Tibial nerve (tissue), 4 donors: ENCODE data around the gene SORBS1. TPM values are rescaled to one million over a fixed set of nuclear protein-coding genes. Genes with fewer than 3 reads are reported as not detected.

ENCODE experiments used
- DNase-seq, 2 donors: peaks; one replicate each; pipeline ENCODE4 v3.0.0-alpha.2; 2019; ENCODE audit warnings: low spot score in 2 of 2
- H3K27ac ChIP-seq, 4 donors: fragments of 200-600 bp; sonication (generic) in 3 of 4; one replicate each; pipeline ENCODE4 v1.5.1; 2017 to 2019; ENCODE audit warnings: mild to moderate bottlenecking in 1 of 4
- H3K27me3 ChIP-seq, 2 donors: fragments of 200-600 bp; sonication (generic) in 1 of 2; one replicate each; pipeline versions ENCODE4 v1.5.1 to v1.6.0; 2017 to 2019
- H3K36me3 ChIP-seq, 3 donors: fragments of 200-600 bp; sonication (generic); one replicate each; pipeline ENCODE4 v1.5.1; 2018 to 2019
- H3K4me1 ChIP-seq, 4 donors: fragments of 200-600 bp; sonication (generic) in 3 of 4; one replicate each; pipeline ENCODE4 v1.5.1; 2017 to 2019
- H3K4me3 ChIP-seq, 4 donors: fragments of 200-600 bp; sonication (generic) in 3 of 4; one replicate each; pipeline ENCODE4 v1.5.1; 2017 to 2019; ENCODE audit warnings: mild to moderate bottlenecking in 1 of 4, moderate library complexity in 1 of 4
- H3K9me3 ChIP-seq, 4 donors: fragments of 200-600 bp; sonication (generic) in 3 of 4; one replicate each; pipeline ENCODE4 v1.5.1; 2017 to 2019
- CTCF ChIP-seq, 5 experiments: fragments of 200-600 bp in 3 of 5; fragments of 450-650 bp in 2 of 5; sonication (generic) in 3 of 5; IDR thresholded peaks; one replicate each; pipeline ENCODE4 v1.5.1; 2016 to 2019; ENCODE audit warnings: antibody characterized with exemption in 5 of 5, mild to moderate bottlenecking in 3 of 5, moderate library complexity in 2 of 5
- EP300 ChIP-seq, 2 donors: sonication (generic); formaldehyde crosslinking; IDR thresholded peaks; one replicate each; pipeline ENCODE4 v1.6.1; 2017; ENCODE audit warnings: antibody characterized with exemption in 2 of 2, mild to moderate bottlenecking in 1 of 2
- POLR2A ChIP-seq, 2 donors: fragments of 450-650 bp; IDR thresholded peaks; one replicate each; pipeline ENCODE4 v1.6.1; 2017; ENCODE audit warnings: antibody characterized with exemption in 2 of 2, mild to moderate bottlenecking in 2 of 2, moderate library complexity in 2 of 2
- WGBS, 2 donors: methylation state at CpG; one replicate each; pipeline ENCODE4 v1.1.5; 2018; 5-methylcytosine and 5-hydroxymethylcytosine counted together
- total RNA-seq, 4 donors: library from RNA; depleted of rRNA; stranded (reverse); fragments of >200 nt; gene quantifications; one replicate each; pipeline ENCODE4 v1.1.0, GENCODE V29; 2016

SORBS1 gene
- total RNA-seq, 4 donors from 2014 or later: 427 to 623 (median 567) TPM

GRCh38 chr10:95538412-95538811 lies 22.8 kb downstream of the SORBS1 start:
- TF ChIP-seq EP300 (IDR thresholded peaks at IDR 0.05) (no peak), POLR2A (IDR thresholded peaks at IDR 0.05) (no peak), CTCF (IDR thresholded peaks at IDR 0.05) (no peak)
- WGBS, 2 donors: 80 to 88% methylated on average over 5 of the region's 5 CpGs
- no peak overlapping the region for H3K27ac ChIP-seq
- no peaks in the 10 kb centered on the region for H3K9me3 ChIP-seq
- peaks cover 0 to 79% (median 22%) of the 10 kb centered on the region in 4 donors for H3K4me1 ChIP-seq
- no peaks in the 10 kb centered on the region for H3K27me3 ChIP-seq
- DNase-seq: no peak
- no peak overlapping the region for H3K4me3 ChIP-seq
- no peaks in the 10 kb centered on the region for H3K36me3 ChIP-seq

- TF ChIP-seq EP300 (IDR thresholded peaks at IDR 0.05) (no peak), CTCF (IDR thresholded peaks at IDR 0.05) (no peak), POLR2A (IDR thresholded peaks at IDR 0.05) (no peak)
- Histone ChIP-seq H3K4me1 (peaks cover 0 to 78% (median 19%) of the 10 kb centered on the region in 4 donors), H3K27ac (peak overlapping the region in 2 of 4 donors; percentile 62 to 76), H3K4me3 (no peak overlapping the region), H3K9me3 (no peaks in the 10 kb centered on the region), H3K36me3 (no peaks in the 10 kb centered on the region), H3K27me3 (no peaks in the 10 kb centered on the region)
- 70 to 95% methylated on average over 4 of the region's 4 CpGs for WGBS, 2 donors
- no peak for DNase-seq
These were observed 23.6 kb downstream of the SORBS1 start for GRCh38 chr10:95537542-95537927.

GRCh38 chr10:95536894-95537541 lies 24.2 kb downstream of the SORBS1 start:
- Histone ChIP-seq H3K36me3 (no peaks in the 10 kb centered on the region), H3K9me3 (no peaks in the 10 kb centered on the region), H3K27me3 (no peaks in the 10 kb centered on the region), H3K27ac (peak overlapping the region in 2 of 4 donors; percentile 62 to 76), H3K4me1 (peaks cover 0 to 78% (median 17%) of the 10 kb centered on the region in 4 donors), H3K4me3 (no peak overlapping the region)
- TF ChIP-seq CTCF (IDR thresholded peaks at IDR 0.05): no peak
- DNase-seq: no peak
- WGBS, 2 donors: 90 to 97% methylated on average over 8 of the region's 8 CpGs

- Histone ChIP-seq H3K27me3 (no peaks in the 10 kb centered on the region), H3K4me3 (no peak overlapping the region), H3K36me3 (no peaks in the 10 kb centered on the region), H3K27ac (peak overlapping the region in 2 of 4 donors; percentile 62 to 76), H3K4me1 (peaks cover 0 to 78% (median 17%) of the 10 kb centered on the region in 4 donors), H3K9me3 (no peaks in the 10 kb centered on the region)
- WGBS, 2 donors: 33 to 43% methylated on average over 8 of the region's 8 CpGs
- no peak for DNase-seq
- TF ChIP-seq EP300 (IDR thresholded peaks at IDR 0.05): peak in 1 of 2 donors; percentile 19
- TF ChIP-seq CTCF (IDR thresholded peaks at IDR 0.05): no peak
- no peak for TF ChIP-seq POLR2A (IDR thresholded peaks at IDR 0.05)
These were observed 25.2 kb downstream of the SORBS1 start for GRCh38 chr10:95536017-95536416.

GRCh38 chr10:95535526-95535925 lies 25.6 kb downstream of the SORBS1 start:
- Histone ChIP-seq H3K9me3 (no peaks in the 10 kb centered on the region), H3K27me3 (no peaks in the 10 kb centered on the region), H3K27ac (peak overlapping the region in 2 of 4 donors; percentile 62 to 76), H3K4me1 (peaks cover 0 to 79% (median 17%) of the 10 kb centered on the region in 4 donors), H3K4me3 (no peak overlapping the region), H3K36me3 (no peaks in the 10 kb centered on the region)
- TF ChIP-seq CTCF (IDR thresholded peaks at IDR 0.05): no peak
- TF ChIP-seq POLR2A (IDR thresholded peaks at IDR 0.05): no peak
- TF ChIP-seq EP300 (IDR thresholded peaks at IDR 0.05): no peak
- DNase-seq: no peak
- WGBS, 2 donors: 88 to 92% methylated on average over 2 of the region's 2 CpGs
